T follicular helper cell (primary cell): ENCODE measurements around the gene OR2A7.
"Not testable (repeated sequence)": the region's sequence is repeated elsewhere in the genome, so short reads cannot be mapped to it uniquely, and the experiment has no call there.

Experiments
- DNase-seq: peaks from one replicate; pipeline ENCODE4 v3.0.0-alpha.2; 2020; ENCODE audit warnings: low read depth

Gene OR2A7

DNA sequence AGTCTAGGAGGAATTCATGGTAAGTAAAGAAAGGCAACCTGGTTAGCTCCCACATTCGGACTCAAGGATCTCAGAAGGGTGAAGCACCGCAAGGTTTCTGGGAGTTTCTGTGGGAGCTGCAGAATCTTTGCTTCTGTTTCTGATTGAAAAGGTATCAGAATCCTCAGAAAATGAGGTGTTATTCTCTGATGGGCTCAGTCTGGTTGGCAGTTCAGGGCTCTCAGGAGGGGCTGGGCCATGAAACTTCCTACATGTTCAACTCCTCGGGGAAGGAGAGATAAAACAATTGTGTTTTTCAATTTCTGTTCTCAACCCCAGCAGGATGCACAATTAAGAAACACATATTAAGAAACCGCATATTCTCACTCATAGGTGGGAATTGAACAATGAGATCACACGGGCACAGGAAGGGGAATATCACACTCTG, 9.1 kb downstream of the OR2A7 start:
- no peak for DNase-seq

DNA sequence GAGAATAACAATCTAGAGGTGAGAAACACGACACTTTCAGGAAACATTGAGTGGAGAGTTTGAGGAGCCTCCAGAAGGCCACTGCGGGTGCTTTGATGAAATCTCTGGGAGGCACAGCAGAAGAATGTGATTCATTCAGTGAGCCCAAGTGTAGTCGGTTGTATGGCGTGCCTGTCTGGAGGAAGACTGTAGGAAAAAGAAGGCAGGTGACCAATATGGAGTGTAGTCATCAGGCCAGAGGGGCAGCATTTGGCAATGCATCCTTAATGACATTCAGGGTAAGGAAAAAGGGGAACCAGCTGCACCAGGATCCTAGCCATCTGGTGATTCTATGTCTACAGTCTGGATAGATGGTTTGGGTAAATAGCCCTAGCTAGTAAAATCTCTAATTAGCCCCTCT, 12.3 kb downstream of the OR2A7 start:
- not testable (repeated sequence) for DNase-seq

- not testable (repeated sequence) for DNase-seq
These were observed 16.8 kb downstream of the OR2A7 start for GRCh38 chr7:144247674-144248330.

GRCh38 chr7:144246967-144247366, 17.6 kb downstream of the OR2A7 start:
- DNase-seq, result not testable (repeated sequence)

GRCh38 chr7:144245372-144245771, 19.2 kb downstream of the OR2A7 start:
- not testable (repeated sequence) for DNase-seq

- not testable (repeated sequence) for DNase-seq
These were observed 25.2 kb downstream of the OR2A7 start, which contains the start of gene OR2A42 for GRCh38 chr7:144239365-144239764. Gene OR2A42 (minus strand): TSS chr7:144239605. CDS start chr7:144232843, 6,762 bp downstream.

DNA sequence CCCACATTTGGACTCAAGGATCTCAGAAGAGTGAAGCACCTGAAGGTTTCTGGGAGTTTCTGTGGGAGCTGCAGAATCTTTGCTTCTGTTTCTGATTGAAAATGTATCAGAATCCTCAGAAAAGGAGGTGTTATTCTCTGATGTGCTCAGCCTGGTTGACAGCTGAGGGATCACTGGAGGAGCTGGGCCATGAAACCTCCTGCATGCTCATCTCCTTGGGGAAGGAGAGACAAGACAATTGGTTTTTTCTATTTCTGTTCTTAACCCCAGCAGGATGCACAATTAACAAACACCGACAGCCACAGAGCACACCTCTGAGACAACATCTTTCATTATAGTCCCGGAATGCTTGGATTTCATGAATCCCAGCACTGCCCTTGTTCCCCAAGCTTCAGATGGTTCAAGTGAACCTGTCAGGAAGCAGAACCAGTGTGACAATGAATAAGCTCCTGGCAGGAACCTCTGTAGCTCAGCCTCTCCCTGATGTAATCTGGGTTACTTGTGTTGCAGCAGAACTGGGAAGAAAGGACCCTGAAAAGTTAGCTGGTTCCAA, 26.0 kb downstream of the OR2A7 start:
- not testable (repeated sequence) for DNase-seq

- DNase-seq, result not testable (repeated sequence)
These were observed 31.6 kb downstream of the OR2A7 start for GRCh38 chr7:144233039-144233438.

- not testable (repeated sequence) for DNase-seq
These were observed 33.6 kb downstream of the OR2A7 start for GRCh38 chr7:144231027-144231426.

DNA sequence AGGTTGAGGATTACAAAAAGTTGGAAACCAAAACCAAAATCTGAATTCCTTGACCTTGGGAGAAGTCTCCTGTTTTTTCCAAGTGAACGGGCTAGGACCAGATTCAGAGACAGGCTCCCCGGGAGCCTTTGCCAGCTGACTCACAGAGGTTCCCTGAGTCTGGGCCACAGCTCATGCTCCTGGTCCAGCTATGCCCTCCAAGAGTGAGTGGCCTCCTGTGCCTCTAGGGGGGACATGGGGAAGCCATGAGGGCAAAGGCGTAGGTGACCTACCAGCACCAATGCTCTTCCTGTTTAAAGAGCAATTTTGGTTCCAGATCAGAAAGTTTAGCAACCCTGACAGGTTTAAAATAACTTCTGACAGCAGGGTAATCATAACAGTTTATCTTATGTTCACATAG, 35.8 kb downstream of the OR2A7 start:
- not testable (repeated sequence) for DNase-seq

DNA sequence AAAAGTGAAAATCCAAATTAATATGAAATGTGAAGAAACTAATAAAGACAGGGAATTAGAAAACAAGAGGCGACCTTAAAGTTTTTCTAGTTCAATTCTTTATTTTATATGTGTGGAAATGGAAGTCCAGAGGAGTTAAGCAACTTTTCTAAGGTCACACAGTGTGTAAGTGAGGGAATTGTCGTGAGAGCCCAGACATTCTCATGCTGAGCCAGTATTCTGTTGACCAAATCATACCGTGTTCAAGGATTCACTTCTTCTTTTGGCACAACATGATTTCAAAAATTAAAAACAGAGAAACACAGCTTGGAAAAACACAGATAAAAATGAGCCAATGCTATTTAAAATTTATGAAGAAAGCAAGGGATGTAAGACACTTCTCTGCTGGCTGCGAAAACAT, 37.7 kb downstream of the OR2A7 start:
- not testable (repeated sequence) for DNase-seq

DNA sequence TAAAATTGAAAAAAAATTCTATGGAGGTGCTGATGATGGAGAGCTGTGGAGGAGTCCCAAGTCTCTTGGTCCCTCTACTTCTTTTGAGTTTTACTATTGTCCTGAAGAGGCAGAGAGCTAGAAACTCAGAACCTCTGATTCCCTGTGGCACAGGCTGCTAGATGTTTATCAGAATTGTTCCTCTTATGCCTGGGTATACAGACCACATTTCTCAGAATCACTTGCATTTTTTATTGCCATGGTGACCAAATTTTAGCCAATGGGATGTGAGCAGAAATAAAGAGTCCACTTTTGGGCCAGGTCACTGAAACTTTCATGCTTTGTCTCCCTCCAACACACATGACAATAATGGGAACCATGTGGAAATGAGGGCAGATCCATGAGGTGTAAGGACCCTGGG, 40.9 kb downstream of the OR2A7 start:
- not testable (repeated sequence) for DNase-seq

- not testable (repeated sequence) for DNase-seq
These were observed 44.1 kb downstream of the OR2A7 start for GRCh38 chr7:144220531-144220930.

DNA sequence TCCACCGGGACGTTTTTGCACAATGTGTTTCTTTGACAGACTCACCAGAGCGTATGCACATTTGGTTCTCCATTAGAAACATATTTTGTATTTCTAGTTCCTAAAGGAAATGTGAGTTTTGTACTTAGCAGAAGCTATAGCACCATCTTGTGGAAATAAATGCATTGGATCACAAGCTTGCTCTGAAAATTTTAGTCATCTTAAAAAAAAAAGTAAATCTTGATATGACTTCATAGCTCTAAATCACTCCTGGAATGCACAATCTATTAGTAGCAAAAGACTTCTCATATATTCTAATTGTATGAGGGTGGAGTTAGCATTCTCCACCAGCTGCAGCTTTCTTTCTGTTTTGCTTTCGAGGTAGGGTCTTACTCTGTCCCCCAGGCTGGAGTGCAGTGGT, 45.4 kb downstream of the OR2A7 start:
- DNase-seq, result not testable (repeated sequence)

GRCh38 chr7:144218581-144218980, 46.0 kb downstream of the OR2A7 start:
- not testable (repeated sequence) for DNase-seq

GRCh38 chr7:144217200-144217599, 47.4 kb downstream of the OR2A7 start:
- not testable (repeated sequence) for DNase-seq
